ENCODE data around the gene PDE4B.

Gene PDE4B

GRCh38 chr1:66374148-66374547, 581.5 kb downstream of the PDE4B start:
- no peak for DNase-seq (ENCODE audit: low spot score)
- no peak for TF ChIP-seq CTCF (IDR thresholded peaks at IDR 0.05; ENCODE audit: extremely low read depth, missing control alignments)

- peak; percentile 49 for DNase-seq (ENCODE audit: low spot score)
- TF ChIP-seq CTCF (IDR thresholded peaks at IDR 0.05; ENCODE audit: extremely low read depth, missing control alignments): no peak
Measured at GRCh38 chr1:66374561-66375111, 581.9 kb downstream of the PDE4B start.

GRCh38 chr1:66375125-66375524, 582.4 kb downstream of the PDE4B start:
- TF ChIP-seq CTCF (IDR thresholded peaks at IDR 0.05; ENCODE audit: extremely low read depth, missing control alignments): no peak
- no peak for DNase-seq (ENCODE audit: low spot score)

- TF ChIP-seq CTCF (IDR thresholded peaks at IDR 0.05; ENCODE audit: extremely low read depth, missing control alignments): no peak
- no peak for DNase-seq (ENCODE audit: low spot score)
Measured at GRCh38 chr1:66380452-66381212, 587.9 kb downstream of the PDE4B start.

- DNase-seq (ENCODE audit: low spot score): no peak
- no peak for TF ChIP-seq CTCF (IDR thresholded peaks at IDR 0.05; ENCODE audit: extremely low read depth, missing control alignments)
Measured at GRCh38 chr1:66381621-66382275, 589.1 kb downstream of the PDE4B start.

GRCh38 chr1:66383168-66383567, 590.5 kb downstream of the PDE4B start:
- no peak for DNase-seq (ENCODE audit: low spot score)
- TF ChIP-seq CTCF (IDR thresholded peaks at IDR 0.05; ENCODE audit: extremely low read depth, missing control alignments): no peak

- no peak for DNase-seq (ENCODE audit: low spot score)
- TF ChIP-seq CTCF (IDR thresholded peaks at IDR 0.05; ENCODE audit: extremely low read depth, missing control alignments): no peak
Measured at GRCh38 chr1:66383611-66384010, 590.9 kb downstream of the PDE4B start.

Measured in GM20000 (cell line).